T-helper 1 cell treated with Interleukin-12 subunit alpha and Interleukin-12 subunit beta and Interleukin-4 antibody, amounts not matched to agents 30 μg/mL and 1 μg/mL, for 36 hours (primary cell): ENCODE results near the gene PROM1.

ENCODE experiments used
- H3K27ac Mint-ChIP-seq: one replicate; pipeline ENCODE4 v1.8.0; 2021; ENCODE audit warnings: mild to moderate bottlenecking, mixed read lengths
- H3K27me3 Mint-ChIP-seq: one replicate; pipeline ENCODE4 v1.8.0; 2021; ENCODE audit warnings: low read depth, mixed read lengths
- H3K36me3 Mint-ChIP-seq: one replicate; pipeline ENCODE4 v1.8.0; 2021; ENCODE audit warnings: low read depth, mixed read lengths
- H3K4me1 Mint-ChIP-seq: one replicate; pipeline ENCODE4 v1.8.0; 2021; ENCODE audit warnings: low read depth, mixed read lengths
- H3K4me3 Mint-ChIP-seq: one replicate; pipeline ENCODE4 v1.8.0; 2021; ENCODE audit warnings: mild to moderate bottlenecking, moderate library complexity, mixed read lengths
- H3K9me3 Mint-ChIP-seq: one replicate; pipeline ENCODE4 v1.8.0; 2021; ENCODE audit warnings: mixed read lengths

Gene PROM1

GRCh38 chr4:16117164-16117563, 33.3 kb upstream of the PROM1 start:
- Mint-ChIP-seq H3K27me3 (no peaks in the 10 kb centered on the region), H3K9me3 (no peaks in the 10 kb centered on the region), H3K36me3 (no peaks in the 10 kb centered on the region), H3K27ac (no peak overlapping the region), H3K4me1 (peaks cover 2% of the 10 kb centered on the region), H3K4me3 (no peak overlapping the region)

- Mint-ChIP-seq H3K27me3 (no peaks in the 10 kb centered on the region), H3K9me3 (no peaks in the 10 kb centered on the region), H3K36me3 (no peaks in the 10 kb centered on the region), H3K4me1 (no peaks in the 10 kb centered on the region), H3K4me3 (no peak overlapping the region), H3K27ac (no peak overlapping the region)
These were observed 32.7 kb upstream of the PROM1 start for GRCh38 chr4:16116493-16116990.

GRCh38 chr4:16116019-16116418, 32.2 kb upstream of the PROM1 start:
- Mint-ChIP-seq H3K4me1 (no peaks in the 10 kb centered on the region), H3K9me3 (no peaks in the 10 kb centered on the region), H3K4me3 (no peak overlapping the region), H3K27me3 (no peaks in the 10 kb centered on the region), H3K27ac (no peak overlapping the region), H3K36me3 (no peaks in the 10 kb centered on the region)

GRCh38 chr4:16114546-16114945, 30.7 kb upstream of the PROM1 start:
- Mint-ChIP-seq H3K36me3 (no peaks in the 10 kb centered on the region), H3K4me1 (no peaks in the 10 kb centered on the region), H3K9me3 (no peaks in the 10 kb centered on the region)

GRCh38 chr4:16113741-16114140, 29.9 kb upstream of the PROM1 start:
- Mint-ChIP-seq H3K27ac (no peak overlapping the region), H3K4me1 (no peaks in the 10 kb centered on the region), H3K9me3 (no peaks in the 10 kb centered on the region), H3K4me3 (no peak overlapping the region), H3K36me3 (no peaks in the 10 kb centered on the region), H3K27me3 (no peaks in the 10 kb centered on the region)

More at GRCh38 chr4:16114546-16114945, 30.7 kb upstream of the PROM1 start:
- H3K27me3 Mint-ChIP-seq: no peaks in the 10 kb centered on the region
- no peak overlapping the region for H3K27ac Mint-ChIP-seq
- no peak overlapping the region for H3K4me3 Mint-ChIP-seq

- Mint-ChIP-seq H3K4me1 (no peaks in the 10 kb centered on the region), H3K27ac (no peak overlapping the region), H3K4me3 (no peak overlapping the region), H3K9me3 (no peaks in the 10 kb centered on the region), H3K36me3 (no peaks in the 10 kb centered on the region), H3K27me3 (no peaks in the 10 kb centered on the region)
These were observed 27.7 kb upstream of the PROM1 start for GRCh38 chr4:16111533-16111932.

GRCh38 chr4:16110661-16111290, 27.0 kb upstream of the PROM1 start:
- Mint-ChIP-seq H3K27ac (no peak overlapping the region), H3K4me1 (no peaks in the 10 kb centered on the region), H3K36me3 (no peaks in the 10 kb centered on the region), H3K27me3 (no peaks in the 10 kb centered on the region), H3K4me3 (no peak overlapping the region), H3K9me3 (no peaks in the 10 kb centered on the region)

GRCh38 chr4:16110199-16110598, 26.4 kb upstream of the PROM1 start:
- no peaks in the 10 kb centered on the region for H3K27me3 Mint-ChIP-seq
- H3K36me3 Mint-ChIP-seq: no peaks in the 10 kb centered on the region

GRCh38 chr4:16109256-16109655, 25.4 kb upstream of the PROM1 start:
- Mint-ChIP-seq H3K27ac (no peak overlapping the region), H3K27me3 (no peaks in the 10 kb centered on the region), H3K4me3 (no peak overlapping the region), H3K36me3 (no peaks in the 10 kb centered on the region), H3K4me1 (no peaks in the 10 kb centered on the region), H3K9me3 (no peaks in the 10 kb centered on the region)

More at GRCh38 chr4:16110199-16110598, 26.4 kb upstream of the PROM1 start:
- no peaks in the 10 kb centered on the region for H3K9me3 Mint-ChIP-seq
- no peak overlapping the region for H3K27ac Mint-ChIP-seq
- no peaks in the 10 kb centered on the region for H3K4me1 Mint-ChIP-seq
- H3K4me3 Mint-ChIP-seq: no peak overlapping the region

GRCh38 chr4:16106956-16107355, 23.1 kb upstream of the PROM1 start:
- H3K4me1 Mint-ChIP-seq: no peaks in the 10 kb centered on the region
- H3K27me3 Mint-ChIP-seq: no peaks in the 10 kb centered on the region
- no peaks in the 10 kb centered on the region for H3K36me3 Mint-ChIP-seq
- H3K4me3 Mint-ChIP-seq: no peak overlapping the region
- H3K27ac Mint-ChIP-seq: no peak overlapping the region
- H3K9me3 Mint-ChIP-seq: no peaks in the 10 kb centered on the region

- Mint-ChIP-seq H3K4me1 (no peaks in the 10 kb centered on the region), H3K9me3 (no peaks in the 10 kb centered on the region)
These were observed 20.7 kb upstream of the PROM1 start for GRCh38 chr4:16104520-16104919.

GRCh38 chr4:16102356-16102755, 18.5 kb upstream of the PROM1 start:
- Mint-ChIP-seq H3K4me3 (no peak overlapping the region), H3K9me3 (no peaks in the 10 kb centered on the region), H3K27ac (no peak overlapping the region), H3K4me1 (no peaks in the 10 kb centered on the region), H3K36me3 (no peaks in the 10 kb centered on the region), H3K27me3 (peaks cover 20% of the 10 kb centered on the region)

More at GRCh38 chr4:16104520-16104919, 20.7 kb upstream of the PROM1 start:
- Mint-ChIP-seq H3K27me3 (peaks cover 7% of the 10 kb centered on the region), H3K27ac (no peak overlapping the region), H3K4me3 (no peak overlapping the region), H3K36me3 (no peaks in the 10 kb centered on the region)

GRCh38 chr4:16100833-16101232, 17.0 kb upstream of the PROM1 start:
- Mint-ChIP-seq H3K9me3 (no peaks in the 10 kb centered on the region), H3K27me3 (peaks cover 34% of the 10 kb centered on the region), H3K4me3 (no peak overlapping the region), H3K36me3 (no peaks in the 10 kb centered on the region), H3K4me1 (no peaks in the 10 kb centered on the region), H3K27ac (no peak overlapping the region)

GRCh38 chr4:16092682-16093319, 9.0 kb upstream of the PROM1 start:
- Mint-ChIP-seq H3K27me3 (peaks cover 57% of the 10 kb centered on the region), H3K27ac (no peak overlapping the region), H3K9me3 (no peaks in the 10 kb centered on the region)

GRCh38 chr4:16090096-16090705, 6.4 kb upstream of the PROM1 start:
- H3K9me3 Mint-ChIP-seq: peaks cover under 1% of the 10 kb centered on the region
- peaks cover 57% of the 10 kb centered on the region for H3K27me3 Mint-ChIP-seq
- no peak overlapping the region for H3K27ac Mint-ChIP-seq
- no peaks in the 10 kb centered on the region for H3K4me1 Mint-ChIP-seq
- no peak overlapping the region for H3K4me3 Mint-ChIP-seq
- no peaks in the 10 kb centered on the region for H3K36me3 Mint-ChIP-seq

More at GRCh38 chr4:16092682-16093319, 9.0 kb upstream of the PROM1 start:
- no peak overlapping the region for H3K4me3 Mint-ChIP-seq
- no peaks in the 10 kb centered on the region for H3K4me1 Mint-ChIP-seq
- H3K36me3 Mint-ChIP-seq: no peaks in the 10 kb centered on the region
